ENCODE results near the gene GOLM1.
A peak's percentile ranks its signal among the peaks of the same experiment; 100 is the strongest.
"Not testable (repeated sequence)": the region's sequence is repeated elsewhere in the genome, so short reads cannot be mapped to it uniquely, and the experiment has no call there.

The GOLM1 gene, protein sequence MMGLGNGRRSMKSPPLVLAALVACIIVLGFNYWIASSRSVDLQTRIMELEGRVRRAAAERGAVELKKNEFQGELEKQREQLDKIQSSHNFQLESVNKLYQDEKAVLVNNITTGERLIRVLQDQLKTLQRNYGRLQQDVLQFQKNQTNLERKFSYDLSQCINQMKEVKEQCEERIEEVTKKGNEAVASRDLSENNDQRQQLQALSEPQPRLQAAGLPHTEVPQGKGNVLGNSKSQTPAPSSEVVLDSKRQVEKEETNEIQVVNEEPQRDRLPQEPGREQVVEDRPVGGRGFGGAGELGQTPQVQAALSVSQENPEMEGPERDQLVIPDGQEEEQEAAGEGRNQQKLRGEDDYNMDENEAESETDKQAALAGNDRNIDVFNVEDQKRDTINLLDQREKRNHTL

DNA sequence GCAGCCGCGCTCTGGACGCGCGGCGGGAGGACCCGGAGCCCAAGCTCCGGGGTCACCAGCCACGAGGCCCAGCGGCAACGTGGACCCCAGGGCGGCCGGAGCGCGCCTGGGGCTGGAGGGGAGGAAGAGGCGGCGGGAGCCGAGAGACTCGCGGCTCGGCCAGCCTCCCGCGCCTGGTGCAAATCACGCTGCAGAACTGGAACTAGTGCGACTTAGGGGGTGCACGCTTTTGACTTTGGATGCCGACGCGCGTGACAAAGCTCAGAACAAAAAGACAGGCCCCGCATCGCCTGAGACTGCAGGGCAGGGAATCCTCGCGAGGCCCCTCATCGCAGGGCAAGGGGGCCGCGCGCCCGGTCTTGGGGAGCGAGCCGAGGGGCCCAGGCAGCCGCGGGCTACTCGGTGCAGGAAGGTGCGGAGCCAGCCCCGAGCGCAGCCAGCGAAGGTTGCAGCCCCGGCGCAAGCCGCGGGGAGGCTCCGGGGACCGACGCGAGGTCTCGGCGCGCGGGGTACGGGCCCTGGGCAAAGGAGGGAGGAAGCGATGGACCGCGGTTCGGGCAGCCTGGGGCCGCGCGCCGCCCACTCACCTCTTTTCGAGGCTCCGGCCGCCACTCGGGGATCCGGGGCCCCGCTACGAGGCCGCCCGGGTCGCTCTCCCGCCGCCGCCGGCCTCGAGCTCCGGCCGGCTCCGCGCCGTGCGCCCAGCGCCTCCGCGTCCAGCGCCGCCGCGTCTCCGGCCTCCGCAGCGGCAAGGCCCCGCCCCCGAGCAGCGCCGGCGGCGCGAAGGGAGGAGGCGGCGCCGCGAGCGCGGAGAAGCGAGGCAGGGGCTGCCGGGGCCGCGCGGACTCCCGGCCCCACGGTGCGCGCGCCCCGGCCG is at the start of gene GOLM1:
GOLM1 (minus strand) TSS at position 735 of the 877 bp plus-strand sequence. CDS start 20,238 bp downstream, outside the sequence.
- DNase-seq (ENCODE audit: extremely low spot score, insufficient read length, low read depth) (peak; percentile 44), FAIRE-seq (peak; percentile 49)

DNA sequence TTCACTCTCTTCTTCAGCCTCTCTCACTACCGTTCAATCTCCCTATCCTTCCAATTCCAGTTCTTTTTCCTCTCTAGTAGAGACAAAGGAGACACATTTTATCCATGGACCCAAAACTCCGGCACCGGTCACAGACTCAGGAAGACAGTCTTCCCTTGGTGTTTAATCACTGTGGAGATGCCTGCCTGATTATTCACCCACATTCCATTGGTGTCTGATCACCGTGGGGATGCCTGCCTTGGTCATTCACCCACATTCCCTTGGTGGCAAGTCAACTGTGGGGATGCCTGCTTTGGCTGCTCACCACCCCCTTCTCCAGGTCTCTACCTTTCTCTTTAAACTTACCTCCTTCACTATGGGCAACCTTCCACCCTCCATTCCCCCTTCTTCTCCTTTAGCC is 47.3 kb upstream of the GOLM1 start:
- not testable (repeated sequence) for FAIRE-seq; DNase-seq (ENCODE audit: extremely low spot score, insufficient read length, low read depth)

DNA sequence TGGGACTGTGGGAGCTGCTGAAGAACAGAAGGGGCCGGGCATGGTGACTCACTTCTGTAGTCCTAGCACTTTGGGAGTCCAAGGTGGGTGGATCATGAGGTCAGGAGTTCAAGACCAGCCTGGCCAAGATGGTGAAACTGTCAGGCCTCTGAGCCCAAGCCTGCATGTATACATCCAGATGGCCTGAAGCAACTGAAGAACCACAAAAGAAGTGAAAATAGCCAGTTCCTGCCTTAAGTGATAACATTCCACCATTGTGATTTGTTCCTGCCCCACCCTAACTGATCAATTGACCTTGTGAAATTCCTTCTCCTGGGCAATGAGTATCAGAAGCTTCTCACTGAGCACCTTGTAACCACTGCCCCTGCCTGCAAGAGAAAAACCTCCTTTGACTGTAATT is 46.6 kb upstream of the GOLM1 start:
- FAIRE-seq; DNase-seq (ENCODE audit: extremely low spot score, insufficient read length, low read depth): not testable (repeated sequence)

- DNase-seq (ENCODE audit: extremely low spot score, insufficient read length, low read depth) (no peak), FAIRE-seq (no peak)
Measured at GRCh38 chr9:86142973-86143372, 43.6 kb upstream of the GOLM1 start.

GRCh38 chr9:86141843-86142242 is 42.5 kb upstream of the GOLM1 start:
- FAIRE-seq (no peak), DNase-seq (ENCODE audit: extremely low spot score, insufficient read length, low read depth) (no peak)

DNA sequence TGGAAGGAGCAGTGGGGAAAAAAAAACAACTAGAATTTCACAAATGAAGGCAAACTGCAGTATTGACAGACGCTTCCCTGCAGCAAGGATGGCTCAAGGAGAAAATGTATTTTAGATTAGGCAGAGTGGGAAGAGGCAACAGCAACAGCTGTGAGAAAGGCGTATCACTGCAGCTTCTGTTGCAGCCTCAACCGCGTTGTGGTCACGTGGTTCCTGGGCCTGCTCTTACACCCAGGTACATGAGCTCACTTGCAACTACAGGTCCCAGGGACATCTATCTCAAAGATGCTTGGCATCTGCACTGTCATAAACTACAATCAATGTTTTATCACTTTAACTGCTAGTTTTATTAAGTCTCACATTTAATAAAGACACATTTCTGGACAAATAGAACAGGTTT is 36.0 kb upstream of the GOLM1 start:
- DNase-seq (ENCODE audit: extremely low spot score, insufficient read length, low read depth) (no peak), FAIRE-seq (no peak)

DNA sequence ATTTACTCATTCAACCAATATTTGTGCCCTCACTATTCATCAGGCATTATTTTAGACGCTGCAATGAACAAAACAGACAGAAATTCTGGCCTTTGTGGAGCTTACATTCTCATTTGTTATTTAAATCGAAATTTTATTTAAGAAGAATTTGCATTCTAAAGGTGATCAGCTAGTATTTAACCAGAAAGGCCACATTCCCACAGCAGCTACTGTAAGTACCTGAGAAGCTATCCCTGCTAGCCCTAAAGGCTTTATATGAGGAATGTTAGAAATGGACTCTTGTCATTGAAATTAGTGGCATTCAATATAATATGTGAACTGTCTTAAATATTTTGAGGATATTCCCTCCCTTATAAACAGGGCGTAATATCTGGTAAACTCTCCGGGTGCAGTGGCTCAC is 35.0 kb upstream of the GOLM1 start:
- FAIRE-seq (no peak), DNase-seq (ENCODE audit: extremely low spot score, insufficient read length, low read depth) (no peak)

- FAIRE-seq, result no peak
- no peak for DNase-seq (ENCODE audit: extremely low spot score, insufficient read length, low read depth)
Measured at GRCh38 chr9:86128235-86128822, 29.0 kb upstream of the GOLM1 start.

GRCh38 chr9:86126998-86127972 is 27.9 kb upstream of the GOLM1 start:
- FAIRE-seq, result no peak
- DNase-seq (ENCODE audit: extremely low spot score, insufficient read length, low read depth), result no peak

- DNase-seq (ENCODE audit: extremely low spot score, insufficient read length, low read depth), result no peak
- no peak for FAIRE-seq
Measured at GRCh38 chr9:86122311-86122710, 23.0 kb upstream of the GOLM1 start.

GRCh38 chr9:86119457-86119856 is 20.1 kb upstream of the GOLM1 start:
- FAIRE-seq, result no peak
- DNase-seq (ENCODE audit: extremely low spot score, insufficient read length, low read depth), result no peak

GRCh38 chr9:86116425-86116824 is 17.1 kb upstream of the GOLM1 start:
- no peak for FAIRE-seq
- DNase-seq (ENCODE audit: extremely low spot score, insufficient read length, low read depth), result no peak

GRCh38 chr9:86115886-86116285 is 16.5 kb upstream of the GOLM1 start:
- no peak for DNase-seq (ENCODE audit: extremely low spot score, insufficient read length, low read depth)
- no peak for FAIRE-seq

DNA sequence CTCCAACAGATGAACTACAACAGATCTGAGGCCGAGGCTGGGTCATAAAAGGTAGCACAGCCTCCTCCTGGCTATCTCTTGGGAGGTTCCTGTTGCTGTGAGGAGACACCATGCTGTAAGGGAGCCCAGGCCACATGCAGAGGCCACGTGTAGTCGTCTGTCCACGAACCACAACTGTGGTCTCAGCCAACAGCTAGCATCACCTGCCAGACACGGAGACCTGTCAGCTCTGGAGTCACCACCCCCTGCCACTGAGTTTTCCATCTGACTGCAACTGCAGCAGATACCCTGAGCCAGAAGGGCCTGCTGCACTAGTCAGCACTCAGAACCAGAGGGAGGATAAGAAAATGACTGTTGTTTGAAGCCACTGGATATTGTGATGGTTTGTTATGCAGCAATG is 12.7 kb upstream of the GOLM1 start:
- FAIRE-seq, result no peak
- DNase-seq (ENCODE audit: extremely low spot score, insufficient read length, low read depth), result no peak

GRCh38 chr9:86102626-86103025 is 3.3 kb upstream of the GOLM1 start:
- FAIRE-seq (no peak), DNase-seq (ENCODE audit: extremely low spot score, insufficient read length, low read depth) (no peak)

DNA sequence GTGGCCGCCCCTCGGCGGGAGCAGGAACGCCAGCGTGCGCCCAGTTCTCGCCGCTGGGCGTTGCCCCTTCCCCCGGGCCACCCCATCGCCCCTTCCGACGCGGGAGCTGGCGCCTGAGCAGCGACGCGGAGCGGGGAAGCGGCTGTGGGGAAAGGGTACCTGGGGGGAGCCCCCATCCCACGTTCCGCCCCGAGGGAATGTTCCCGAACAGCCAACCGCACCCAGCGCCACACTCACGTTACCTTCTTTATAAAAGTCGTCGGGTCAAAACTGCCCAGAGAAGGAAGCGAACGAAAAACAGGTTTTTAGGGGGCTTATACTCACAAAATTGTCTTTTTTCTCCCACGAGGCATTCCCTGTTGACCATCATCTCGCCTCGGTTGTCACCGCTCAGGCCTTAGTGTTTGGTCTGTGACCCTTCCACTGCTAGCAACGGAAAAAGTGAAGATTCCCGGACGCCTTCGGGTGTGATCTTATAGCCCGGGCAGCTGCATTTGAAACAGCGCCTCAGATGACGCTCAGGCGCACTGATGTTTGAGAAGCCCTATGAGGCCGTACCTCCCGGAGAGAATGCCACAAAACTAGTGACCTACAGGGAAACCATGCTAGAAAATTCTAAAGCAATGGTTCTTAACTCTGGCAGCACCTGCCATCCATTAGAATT is 475 bp upstream of the GOLM1 start:
- DNase-seq (ENCODE audit: extremely low spot score, insufficient read length, low read depth), result no peak
- FAIRE-seq, result peak; percentile 70

- DNase-seq (ENCODE audit: extremely low spot score, insufficient read length, low read depth) (no peak), FAIRE-seq (no peak)
Measured at GRCh38 chr9:86097510-86098224, 1.7 kb downstream of the GOLM1 start.

- FAIRE-seq (no peak), DNase-seq (ENCODE audit: extremely low spot score, insufficient read length, low read depth) (no peak)
Measured at GRCh38 chr9:86096386-86096785, 3.0 kb downstream of the GOLM1 start.
